Fibroblast of upper back skin (primary cell): ENCODE data around the gene CHD9.

Experiments
- DNase-seq: peaks from one replicate; pipeline ENCODE4 v3.0.0-alpha.2; 2013

Gene CHD9

DNA sequence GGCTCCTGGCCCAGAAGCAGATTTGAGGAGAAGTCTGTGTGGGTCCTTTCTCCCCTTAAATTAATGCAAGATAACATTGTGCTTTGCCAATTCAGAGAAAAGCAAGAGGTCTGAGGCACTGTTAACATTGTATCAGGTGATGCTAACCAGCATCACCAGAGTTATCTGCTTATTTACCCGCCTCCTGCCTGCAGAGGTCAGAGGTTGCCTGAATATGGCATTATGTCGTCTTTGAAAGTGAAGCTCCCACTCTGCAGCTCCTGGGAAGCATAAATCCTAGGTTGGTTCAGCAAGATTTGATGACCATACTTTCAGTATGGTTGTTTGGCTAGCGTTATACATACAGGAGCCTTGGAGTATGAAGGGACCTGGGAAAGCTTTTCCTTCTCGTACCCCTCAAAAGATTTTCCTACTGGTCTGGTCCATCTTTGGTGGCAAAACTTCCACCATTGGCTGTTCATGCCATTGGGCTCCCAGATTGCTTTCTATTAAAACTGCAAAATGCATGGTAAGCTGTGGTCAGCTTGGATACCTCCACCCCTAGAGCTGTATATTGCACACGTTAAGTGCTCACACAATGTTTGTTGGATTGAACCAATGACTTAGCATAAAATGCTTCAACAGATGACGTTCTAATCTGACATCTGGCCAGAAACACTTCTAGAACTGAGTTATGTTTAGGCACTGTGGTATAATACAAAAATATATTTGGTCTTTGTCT lies 24.1 kb downstream of the CHD9 start:
- DNase-seq: no peak

DNA sequence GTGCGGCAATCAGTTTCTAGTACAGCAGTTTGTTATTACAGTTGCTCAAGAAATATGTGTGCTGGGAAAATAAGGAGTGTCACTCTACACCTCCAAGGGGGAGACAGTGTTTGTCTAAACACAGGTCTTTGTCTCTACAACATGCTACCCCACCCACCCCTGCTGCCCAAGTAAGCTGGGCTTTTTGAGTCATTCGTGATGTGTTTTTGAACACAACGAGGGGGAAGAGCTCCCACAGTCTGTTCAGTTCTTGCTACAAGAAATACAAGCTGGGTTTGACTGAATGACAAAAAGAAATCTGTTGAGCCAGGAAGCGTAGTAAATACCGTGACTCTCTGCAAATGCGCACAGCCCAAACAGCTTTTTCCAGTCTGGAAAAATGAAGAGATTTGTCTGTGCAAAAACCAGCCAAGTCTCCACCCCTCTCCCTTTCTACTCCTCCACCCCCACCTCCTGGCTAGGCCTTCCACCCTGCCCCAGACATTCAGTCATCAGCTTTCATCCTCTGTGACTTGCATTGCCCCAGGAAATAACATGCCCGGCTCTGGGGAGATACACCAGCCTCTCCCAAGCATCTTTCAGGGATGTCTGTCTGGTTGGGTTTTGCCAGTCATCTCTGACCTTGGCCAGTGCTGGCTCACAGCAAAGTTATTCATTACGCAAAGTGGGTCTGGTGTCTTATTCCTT lies 25.7 kb downstream of the CHD9 start:
- peak; percentile 84 for DNase-seq

DNA sequence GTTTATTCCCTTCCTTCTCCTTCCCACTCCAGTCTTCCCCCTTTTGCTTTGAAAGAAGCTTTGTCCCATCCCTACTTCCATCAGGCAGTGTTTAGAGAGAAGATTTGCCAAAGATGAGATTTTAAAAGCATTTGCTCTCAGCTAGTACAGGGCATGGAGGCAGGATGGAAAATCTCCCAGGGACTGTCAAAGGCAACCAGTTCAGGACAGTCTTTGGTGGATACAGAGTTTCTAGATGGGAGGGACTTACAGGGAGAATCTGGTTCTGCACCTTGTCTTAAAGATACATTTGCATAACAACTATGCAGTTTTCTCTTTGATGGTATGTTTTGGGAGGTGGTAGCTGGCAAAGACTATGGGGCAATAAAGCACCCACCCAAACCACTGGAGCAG lies 26.2 kb downstream of the CHD9 start:
- no peak for DNase-seq

DNA sequence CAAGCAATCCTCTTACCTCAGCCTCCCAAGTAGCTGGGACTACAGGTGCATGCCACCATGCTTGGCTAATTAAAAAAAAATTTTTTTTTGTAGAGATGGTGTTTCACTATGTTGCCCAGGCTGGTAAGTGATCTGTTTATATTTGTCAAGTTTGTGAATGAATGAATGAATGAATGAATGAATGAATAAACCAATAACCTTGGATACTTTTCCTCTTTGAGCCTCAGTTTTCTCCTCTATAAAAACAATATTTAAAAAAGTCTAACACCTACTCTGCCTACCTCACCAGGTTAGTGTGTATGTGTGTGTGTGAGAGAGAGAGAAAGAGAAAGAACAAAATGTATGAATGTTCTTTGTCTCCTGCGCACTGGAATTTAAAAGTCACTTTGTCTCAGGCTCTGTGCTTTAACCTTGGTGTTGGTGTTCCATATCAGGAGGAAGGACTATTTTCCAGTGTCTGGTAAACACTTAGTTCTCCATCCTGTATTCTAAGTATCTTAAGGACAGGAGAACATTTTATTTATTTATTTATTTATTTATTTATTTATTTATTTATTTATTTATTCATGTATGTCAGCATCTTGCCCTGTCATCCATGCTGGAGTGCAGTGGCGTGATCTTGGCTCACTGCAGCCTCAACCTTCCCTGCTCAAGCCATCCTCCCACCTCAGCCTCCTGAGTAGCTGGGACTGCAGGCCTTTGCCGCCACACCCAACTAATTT lies 27.1 kb downstream of the CHD9 start:
- DNase-seq: no peak

DNA sequence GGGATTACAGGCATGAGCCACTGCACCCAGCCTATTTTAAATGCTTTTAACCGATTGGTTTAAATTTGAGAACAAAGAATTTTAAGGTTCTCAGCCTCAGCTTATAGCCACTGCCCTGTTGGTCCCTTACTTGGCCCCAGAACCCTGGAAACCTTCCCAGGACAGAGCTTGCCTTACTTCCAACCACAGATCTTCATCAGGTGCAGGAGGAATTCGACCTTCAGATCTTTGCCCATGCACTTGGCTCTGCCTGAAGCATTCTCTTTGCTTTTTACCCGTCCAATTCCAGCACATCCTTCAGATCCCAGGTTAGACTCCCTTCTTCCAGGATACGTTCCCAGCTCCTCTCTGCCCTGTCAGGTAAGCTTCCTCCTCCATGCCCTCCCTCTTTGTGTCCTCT lies 27.7 kb downstream of the CHD9 start:
- DNase-seq: no peak

DNA sequence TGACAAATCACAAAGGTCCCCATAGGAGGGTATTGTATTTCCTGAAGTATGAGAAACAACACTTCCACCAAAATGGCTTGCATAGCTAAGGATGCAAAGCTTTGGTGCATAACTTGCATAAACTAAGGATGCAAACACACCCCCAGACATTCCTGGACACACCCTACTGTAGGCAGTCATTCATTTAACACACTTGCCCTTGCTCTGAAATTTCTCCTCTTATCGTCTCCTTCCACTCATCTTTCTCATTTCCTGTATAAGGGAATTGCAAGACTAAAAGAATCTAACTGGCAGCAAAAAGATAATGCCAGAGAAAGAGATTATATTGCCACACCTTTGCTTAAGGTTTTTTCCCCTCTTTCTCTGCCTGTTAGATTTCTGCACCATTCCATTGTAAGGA lies 28.3 kb downstream of the CHD9 start:
- DNase-seq: no peak

DNA sequence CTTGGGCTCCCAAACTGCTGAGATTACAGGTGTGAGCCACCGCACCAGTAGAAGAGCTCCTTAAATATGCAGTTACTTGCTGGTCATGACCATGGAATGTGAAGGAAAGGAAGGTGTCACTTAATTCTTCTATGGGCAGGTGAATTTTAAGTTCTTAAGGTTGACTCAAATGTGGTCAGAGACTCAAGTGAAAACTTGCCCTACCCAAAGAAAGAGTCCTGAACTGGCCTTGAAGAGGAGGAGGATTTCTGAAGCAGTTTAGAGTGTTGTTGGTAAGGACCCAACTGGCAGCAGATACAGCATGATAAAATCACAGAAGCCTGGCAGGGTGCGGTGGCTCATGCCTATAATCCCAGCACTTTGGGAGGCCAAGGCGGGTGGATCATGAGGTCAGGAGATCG lies 29.4 kb downstream of the CHD9 start:
- no peak for DNase-seq

DNA sequence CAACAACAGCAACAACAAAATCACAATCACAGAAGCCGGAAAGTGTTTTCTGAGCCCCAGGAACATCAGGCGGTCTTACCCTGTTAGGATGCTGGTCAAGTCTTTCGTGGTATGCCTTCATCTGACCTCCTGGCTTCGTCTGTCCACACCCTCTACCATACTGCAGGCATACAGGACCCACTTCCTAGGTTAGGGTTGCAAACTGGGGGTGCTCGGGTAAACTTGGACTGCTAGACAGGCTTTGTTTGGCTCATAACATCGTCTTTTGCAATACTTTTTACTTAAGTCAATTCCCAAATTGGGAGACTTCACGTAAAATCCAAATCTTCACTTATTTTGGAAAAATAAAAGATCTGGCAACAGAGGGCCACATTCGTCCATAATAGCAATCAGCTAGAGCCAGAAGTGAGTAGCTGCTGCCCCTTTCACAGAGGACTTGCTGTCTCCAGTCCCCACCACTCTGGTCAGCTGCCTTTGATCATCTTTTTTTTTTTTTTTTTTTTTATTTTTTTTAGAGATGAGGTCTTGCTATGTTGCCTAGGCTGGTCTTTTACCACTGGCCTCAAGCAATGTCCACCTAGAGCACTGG lies 30.0 kb downstream of the CHD9 start:
- DNase-seq: no peak

DNA sequence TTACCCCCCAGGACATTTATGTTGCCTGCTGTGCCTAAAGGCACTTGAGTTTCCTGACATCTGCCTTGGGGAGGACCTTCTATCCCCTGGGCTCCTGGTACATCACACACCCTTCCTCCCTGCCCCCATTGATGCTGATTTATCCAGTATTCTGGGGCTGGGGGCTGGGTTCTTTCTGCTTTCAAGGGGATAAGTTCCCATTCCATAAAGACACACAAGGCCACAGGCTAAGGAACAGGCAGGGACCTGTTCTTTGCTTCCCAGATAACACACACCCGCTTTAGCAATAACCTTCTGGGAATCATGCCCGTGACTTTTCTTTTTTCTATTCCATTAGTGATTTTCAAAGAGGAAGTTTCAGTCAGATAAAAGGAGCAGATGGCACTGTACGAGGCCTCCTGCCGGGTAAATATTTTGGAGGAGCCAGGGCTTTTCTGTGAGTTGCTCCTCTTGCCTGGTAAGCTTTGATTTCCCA lies 30.6 kb downstream of the CHD9 start:
- DNase-seq: peak; percentile 31

DNA sequence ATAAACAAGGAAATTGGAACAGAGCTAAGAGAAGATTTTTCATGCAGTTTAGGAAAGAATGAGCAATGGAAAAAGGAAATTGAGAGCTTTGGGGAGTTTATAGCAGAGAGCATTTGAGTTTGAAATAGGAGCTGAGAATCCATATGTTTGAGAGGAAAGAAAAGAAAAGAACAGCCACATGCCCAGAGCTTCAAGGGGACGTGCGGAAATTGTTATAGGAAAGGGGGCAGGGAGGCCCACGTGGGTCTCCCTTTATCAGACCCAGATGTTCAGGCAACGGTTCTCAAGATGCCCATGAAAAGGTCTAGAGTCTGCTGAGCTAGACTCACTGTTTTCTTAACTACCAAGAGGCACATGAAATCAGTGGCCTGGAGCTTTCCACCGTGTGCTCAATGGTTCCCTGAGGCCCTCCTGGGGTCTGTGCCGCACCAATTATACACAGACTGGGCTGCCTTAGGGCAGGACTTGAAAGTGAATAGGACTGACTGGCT lies 31.2 kb downstream of the CHD9 start:
- peak; percentile 85 for DNase-seq

DNA sequence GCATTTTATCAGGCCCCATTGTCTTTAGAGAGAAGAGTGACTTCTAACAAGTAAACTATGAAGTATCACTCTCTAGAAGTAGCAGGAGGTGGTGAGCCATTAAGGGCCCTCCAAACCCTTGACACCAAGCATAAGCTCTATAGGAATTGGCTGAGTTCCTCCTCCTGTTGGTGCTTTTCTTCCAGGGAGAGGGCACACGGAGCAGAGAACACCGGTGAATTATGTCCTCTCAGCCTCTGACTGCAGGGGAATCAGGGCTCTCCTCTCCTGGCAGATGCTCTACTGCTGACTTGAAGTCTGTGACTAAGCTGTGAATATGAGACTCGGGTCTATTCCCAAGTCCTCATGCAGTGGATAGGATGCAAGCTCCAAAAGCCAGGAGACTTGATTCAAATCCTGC lies 32.3 kb downstream of the CHD9 start:
- peak; percentile 61 for DNase-seq

DNA sequence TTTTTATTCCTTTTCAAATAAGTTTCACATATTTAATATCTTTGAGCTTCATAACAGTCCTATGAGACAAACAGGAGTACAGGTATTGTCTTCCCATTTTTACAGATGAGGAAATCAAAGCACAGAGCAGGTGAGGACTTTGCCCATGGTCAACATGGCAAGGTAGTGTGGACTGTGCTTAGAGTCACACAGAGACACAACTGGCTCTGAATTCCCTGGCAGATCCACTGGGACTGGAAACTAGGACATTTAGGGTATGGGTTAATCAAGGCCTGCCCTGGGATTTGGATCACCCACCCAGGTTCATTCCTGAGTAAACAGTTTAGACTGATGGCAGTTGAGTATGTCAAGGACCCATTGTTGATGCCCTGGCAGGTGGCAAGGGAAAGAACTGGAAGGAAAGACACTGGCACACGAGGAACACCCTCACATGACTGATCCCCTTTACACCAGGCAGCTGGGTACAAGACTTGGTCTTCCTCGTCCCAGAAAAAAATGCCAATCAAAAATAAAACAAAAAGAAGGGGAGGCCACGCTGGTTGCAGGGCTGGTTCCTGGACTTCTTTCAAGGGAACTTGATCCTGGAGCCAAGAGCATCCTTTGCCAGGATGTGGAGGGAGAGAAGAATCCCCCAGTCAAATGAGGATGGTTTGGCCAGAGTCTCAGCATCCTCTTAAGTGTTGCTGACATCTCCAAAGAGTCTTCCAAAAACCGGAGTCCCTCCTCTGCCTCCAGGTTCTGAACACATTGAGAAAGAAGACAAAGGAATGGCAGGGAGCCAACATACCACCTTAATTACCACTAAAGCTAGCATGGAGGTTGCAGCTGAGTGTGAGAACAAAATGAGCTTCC lies 34.9 kb downstream of the CHD9 start:
- peak; percentile 24 for DNase-seq

DNA sequence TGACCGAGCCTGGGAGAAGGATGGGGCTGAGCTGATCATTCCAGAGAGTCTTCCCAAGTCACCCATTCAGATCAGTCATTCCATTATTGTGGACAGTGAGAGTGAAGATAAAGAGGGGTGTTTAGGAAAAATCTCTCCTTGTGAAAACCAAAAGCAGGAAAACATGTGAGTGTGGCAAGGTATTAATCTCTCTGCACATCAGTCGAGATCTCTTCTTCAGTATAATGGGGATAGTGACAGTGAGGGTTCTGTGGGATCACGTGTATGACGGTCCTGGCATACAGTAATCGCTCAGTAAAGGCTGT lies 35.4 kb downstream of the CHD9 start:
- no peak for DNase-seq

DNA sequence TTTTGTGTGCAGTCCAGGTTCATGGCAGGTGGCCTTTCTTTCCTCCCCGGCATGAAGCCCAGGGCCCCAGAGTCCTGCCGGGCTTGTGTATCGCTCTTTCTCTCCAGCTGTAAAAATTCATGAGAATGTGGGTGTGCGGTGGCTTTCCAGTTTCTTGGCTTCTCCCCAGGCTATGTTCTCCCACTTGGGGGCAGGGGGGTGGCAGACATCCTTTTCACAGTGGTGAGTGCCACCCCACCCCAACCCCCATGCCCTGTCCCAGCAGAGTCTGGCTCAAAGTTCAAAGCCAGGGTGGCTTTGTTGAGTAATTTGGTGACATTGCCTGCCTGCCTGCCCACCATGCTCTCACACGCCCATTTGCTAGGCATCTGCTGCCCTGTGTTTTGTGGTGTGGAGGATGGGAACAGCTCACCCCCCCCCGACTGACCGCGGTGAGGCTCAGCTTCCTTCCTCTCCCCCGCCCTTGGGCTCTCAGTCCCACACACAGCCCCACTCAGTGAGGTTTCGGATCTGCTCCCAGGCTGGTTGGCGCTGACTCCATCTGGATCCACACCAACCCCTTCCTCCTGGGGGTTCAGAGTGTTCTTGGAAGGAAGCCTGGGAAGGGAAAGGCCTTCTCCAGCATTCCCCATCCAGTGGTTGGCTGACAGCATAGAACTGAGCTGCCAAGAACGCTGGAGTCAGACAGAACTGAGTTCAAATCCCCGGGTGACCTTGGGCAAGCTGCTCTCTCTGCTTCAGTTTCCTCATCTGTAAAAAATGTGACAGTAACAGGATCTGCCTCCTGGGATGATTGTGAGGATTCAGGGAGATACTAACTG lies 36.0 kb downstream of the CHD9 start:
- peak; percentile 100 for DNase-seq

DNA sequence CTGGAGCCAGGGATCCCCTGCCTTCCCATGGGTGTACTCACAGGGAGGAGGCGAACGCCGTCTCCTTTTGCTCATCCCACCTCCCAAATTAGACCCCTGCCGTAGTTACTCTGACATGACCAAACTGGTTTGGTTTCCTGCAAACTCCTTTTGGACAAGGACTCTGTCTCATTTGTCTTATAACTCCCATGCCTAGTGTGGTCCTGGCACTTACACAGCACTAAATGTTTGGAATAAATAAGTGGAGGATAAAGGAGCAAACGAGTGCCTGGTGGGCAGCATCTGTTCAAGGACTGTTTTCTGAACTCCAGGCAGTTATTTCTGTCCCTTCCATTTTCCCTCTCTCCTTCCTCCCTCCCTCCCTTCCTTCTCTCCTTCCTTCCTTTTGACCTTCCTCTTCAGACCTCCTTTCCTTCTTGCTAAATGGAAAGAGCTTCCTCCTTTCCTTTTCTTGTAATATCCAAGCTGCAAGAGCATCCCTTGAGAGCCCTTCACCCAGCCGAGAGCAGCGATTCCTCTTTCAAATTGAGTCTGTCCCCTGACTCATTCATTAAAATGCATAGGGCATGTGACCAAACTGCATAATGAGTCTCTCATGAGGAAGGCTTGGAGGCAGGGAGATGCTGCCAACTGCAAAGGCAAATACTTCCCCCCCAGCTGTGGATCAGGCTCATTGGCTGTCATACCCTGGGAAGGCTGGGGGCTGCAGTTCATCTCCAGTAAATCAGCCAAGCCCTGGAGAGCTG lies 36.8 kb downstream of the CHD9 start:
- peak; percentile 94 for DNase-seq

DNA sequence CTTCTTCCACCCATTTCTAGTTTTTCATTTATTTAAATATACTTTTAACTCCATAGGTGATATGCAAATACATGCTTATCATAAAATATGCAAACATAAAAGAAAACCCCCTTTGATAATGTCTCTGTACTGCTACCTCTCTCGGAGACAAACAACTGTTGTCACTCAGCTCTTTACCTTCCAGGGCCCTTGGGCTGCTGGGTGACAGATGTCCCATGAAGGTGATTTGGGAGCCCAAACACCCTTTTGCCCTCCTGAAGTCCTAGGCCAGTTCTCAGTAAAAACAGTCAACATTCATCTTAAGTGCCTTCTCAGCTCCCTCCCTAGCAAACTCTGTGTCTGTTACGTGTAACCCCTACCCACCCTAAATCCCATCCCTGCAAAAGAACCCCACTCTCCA lies 37.5 kb downstream of the CHD9 start:
- DNase-seq: no peak

DNA sequence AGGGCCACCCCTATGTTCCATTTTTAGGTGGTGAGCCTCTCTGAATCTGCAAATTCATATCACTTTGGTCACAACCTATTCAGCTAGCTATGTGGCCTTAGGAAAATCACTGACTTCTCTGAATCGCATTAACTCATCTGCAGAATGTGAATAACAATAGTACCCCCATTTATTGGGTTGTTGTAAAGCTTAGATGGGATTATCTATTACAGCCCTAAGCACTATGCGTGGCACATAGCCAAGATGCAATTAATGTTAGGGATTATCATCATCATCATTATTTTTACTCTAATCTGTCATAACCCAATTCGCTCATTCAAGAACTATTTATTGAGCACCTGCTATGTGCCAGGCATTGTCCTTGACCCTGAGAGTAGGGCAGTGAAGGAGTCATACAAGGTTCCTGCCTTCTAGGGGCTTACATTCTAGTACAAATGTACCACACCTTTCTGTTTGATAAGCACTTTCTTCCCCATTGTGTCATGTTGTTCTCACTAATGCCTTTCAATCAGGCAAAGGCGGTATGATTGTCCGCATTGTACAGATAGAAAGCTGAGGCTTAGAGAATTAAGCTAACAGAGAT lies 38.5 kb downstream of the CHD9 start:
- DNase-seq: no peak

DNA sequence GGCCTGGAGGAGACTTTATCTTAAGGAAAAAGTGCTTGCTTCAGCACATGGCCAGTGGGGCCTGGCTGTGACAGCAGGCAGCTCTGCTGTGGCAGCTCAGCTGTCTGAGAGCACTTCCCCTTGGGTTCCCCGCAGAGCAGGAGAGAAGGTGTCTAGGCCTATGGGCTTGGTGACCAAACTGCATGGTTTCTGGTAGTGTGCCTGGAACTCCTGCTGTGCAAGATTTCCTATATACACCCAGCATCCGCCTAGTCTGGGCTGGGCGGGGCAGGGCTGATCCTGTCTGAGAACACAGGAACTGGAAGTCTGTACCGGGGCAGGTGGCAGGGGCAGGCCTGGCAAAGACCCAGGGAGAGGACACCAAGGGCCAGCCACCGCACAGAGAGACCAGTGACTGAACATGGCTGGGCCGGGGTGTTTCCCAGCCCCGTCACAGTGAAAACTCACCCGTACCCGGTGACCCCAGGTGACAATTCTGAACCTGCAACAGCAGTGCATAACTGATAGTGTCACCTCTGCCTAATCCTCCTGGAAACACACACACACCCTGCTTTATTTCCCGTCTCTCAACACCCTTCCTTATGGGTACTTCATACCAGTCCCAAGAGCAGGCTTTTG lies 39.3 kb downstream of the CHD9 start:
- DNase-seq: no peak

DNA sequence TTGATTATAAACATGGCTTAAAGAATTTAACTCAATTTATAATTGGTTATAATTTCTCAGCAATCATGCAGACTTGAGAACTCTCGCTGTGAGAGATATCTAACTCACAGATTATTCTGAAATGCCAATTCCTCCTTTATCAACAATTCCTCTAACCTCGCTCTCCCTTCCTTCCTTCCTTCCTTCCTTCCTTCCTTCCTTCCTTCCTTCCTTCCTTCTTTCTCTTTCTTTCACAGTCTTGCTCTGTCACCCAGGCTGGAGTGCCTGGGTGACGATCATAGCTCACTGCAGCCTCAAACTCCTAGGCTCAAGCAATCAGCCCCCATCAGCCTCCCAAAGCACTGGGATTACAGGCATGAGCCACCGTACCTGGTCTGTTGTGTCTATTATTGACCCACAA lies 42.4 kb downstream of the CHD9 start:
- DNase-seq: no peak
